HepG2 (cell line): ENCODE measurements around the gene SLC38A9.

Source experiments
- HNRNPH1 ChIP-seq: fragments of 200-400 bp; formaldehyde crosslinking; optimal IDR thresholded peaks from 2 replicates; pipeline ENCODE3; 2017; ENCODE audit warnings: mild to moderate bottlenecking, low read depth, low read length
- JUND ChIP-seq: sonication (generic); formaldehyde crosslinking; IDR thresholded peaks from 2 replicates; pipeline ENCODE4 v1.8.0; 2022; ENCODE audit warnings: mild to moderate bottlenecking, missing genetic modification reagents
- PATZ1 ChIP-seq: sonication (generic); formaldehyde crosslinking; IDR thresholded peaks from 2 replicates; pipeline ENCODE4 v1.4.0; 2020; ENCODE audit warnings: missing genetic modification reagents
- WIZ ChIP-seq: sonication (generic); formaldehyde crosslinking; IDR thresholded peaks from 2 replicates; pipeline ENCODE4 v1.5.1; 2020; ENCODE audit warnings: mild to moderate bottlenecking, missing genetic modification reagents
- ZBTB7A ChIP-seq: sonication (generic); formaldehyde crosslinking; IDR thresholded peaks from 2 replicates; pipeline ENCODE4 v1.8.0; 2022; ENCODE audit warnings: mild to moderate bottlenecking, missing genetic modification reagents
- ZNF431 ChIP-seq: sonication (generic); formaldehyde crosslinking; IDR thresholded peaks from 2 replicates; pipeline ENCODE4 v1.9.0; 2022; ENCODE audit warnings: missing genetic modification reagents, low read depth, mild to moderate bottlenecking, borderline replicate concordance

DNA sequence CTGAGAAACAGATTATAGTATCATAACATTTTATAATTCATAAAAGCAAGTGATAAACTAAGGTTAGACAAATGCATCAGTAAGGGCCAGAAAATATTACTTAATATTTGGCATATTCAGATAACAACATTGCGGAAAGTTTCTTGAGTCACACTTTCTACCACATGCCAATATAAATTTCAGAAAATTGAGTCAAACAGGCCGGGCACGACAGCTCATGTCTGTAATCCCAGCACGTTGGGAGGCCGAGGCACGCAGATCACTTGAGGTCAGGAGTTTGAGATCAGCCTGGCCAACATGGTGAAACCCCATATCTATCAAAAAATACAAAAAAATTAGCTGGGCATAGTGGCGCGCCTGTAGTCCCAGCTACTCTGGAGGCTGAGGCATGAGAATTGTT lies 47.1 kb downstream of the SLC38A9 start:
- TF ChIP-seq ZNF431 (no peak), PATZ1 (CRISPR knock-in tag) (no peak), WIZ (no peak), ZBTB7A (CRISPR knock-in tag) (no peak), JUND (CRISPR knock-in tag) (no peak), HNRNPH1 (no peak)
